ENCODE results near the gene USP1.

Gene USP1

DNA sequence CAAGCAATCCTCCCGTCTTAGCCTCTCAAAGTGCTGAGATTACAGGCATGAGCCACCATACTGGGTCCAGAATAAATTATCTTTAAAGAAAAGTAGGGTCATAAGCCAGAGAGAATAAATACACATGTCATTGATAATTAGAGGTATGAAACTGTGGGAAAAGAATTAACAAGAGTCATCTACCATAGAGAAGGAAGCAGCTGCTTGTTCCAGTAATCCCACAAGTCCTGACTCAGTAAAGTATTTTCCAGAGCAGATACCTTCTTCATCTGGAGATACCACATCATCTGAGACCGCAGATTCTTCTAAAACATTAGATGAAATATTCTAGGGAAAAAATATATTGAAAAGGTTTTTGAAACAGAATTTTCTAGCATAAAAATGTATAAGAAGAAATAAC, 55.7 kb downstream of the USP1 start:
- no peak for DNase-seq (ENCODE audit: low spot score)

DNA sequence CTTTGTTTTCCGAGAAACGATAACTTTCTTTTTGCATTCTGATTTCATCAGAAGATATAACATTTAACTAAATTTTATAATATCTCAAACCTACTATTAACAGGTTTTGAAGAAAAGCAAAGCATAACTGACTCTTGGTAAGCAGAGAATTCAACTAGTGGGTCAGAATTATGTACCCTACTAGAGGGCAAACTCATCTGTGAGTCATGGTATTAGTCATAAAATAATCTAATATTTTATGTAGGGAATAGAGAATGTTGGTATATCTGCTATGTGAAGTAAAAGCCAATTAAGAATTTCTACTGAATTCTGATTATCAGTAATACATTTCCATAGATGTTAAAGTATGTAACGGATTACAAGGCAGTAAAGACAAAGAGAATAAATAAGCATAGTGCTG, 56.8 kb downstream of the USP1 start:
- no peak for DNase-seq (ENCODE audit: low spot score)

DNA sequence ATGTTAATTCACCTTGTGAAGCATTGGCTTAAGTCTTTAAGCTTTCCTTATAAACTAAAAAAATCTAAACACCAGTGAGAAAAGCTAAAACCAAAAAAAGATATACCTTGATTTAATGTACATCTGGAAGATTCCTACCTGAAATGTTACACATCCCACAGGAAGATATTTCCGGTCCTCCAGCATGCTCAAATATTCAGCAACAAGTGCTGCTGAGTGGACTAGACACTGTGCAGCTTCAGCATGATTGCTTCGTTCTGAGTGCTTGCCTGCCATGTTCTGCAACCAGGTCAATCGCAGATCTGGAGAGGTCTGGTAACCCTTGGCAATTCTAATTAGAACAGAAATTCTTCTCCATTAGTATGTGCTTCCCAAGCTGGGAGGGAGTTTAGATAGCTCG, 57.3 kb downstream of the USP1 start:
- no peak for DNase-seq (ENCODE audit: low spot score)

DNA sequence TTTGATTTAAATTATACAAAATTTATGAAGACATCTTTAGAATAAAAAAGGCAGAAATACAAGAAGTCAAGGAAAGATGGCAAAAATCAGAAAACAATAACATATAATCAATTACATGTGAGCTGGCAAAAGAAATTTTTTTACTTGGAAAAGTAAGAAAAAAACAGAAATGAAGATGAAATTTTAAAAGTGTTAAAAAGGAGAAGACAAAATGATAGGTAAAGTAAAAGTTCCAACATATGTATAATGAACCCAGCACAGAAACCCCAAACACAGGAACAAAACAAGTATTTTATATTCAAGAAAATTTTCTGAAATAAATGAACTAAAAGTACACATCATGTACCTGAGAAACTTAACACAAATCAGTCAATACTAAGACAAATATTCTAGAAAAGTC, 63.4 kb downstream of the USP1 start:
- DNase-seq (ENCODE audit: low spot score): no peak

Measured in AG20443 (cell line).